Measurements from ENCODE around the gene LIPI.
"Not testable (repeated sequence)": the region's sequence is repeated elsewhere in the genome, so short reads cannot be mapped to it uniquely, and the experiment has no call there.

Gene LIPI

GRCh38 chr21:14116080-14116481 lies 94.7 kb downstream of the LIPI start:
- DNase-seq (ENCODE audit: low spot score), result peak; percentile 8

- no peak for DNase-seq (ENCODE audit: low spot score)
Measured at GRCh38 chr21:14115646-14116045, 95.1 kb downstream of the LIPI start.

- no peak for DNase-seq (ENCODE audit: low spot score)
Measured at GRCh38 chr21:14114251-14114650, 96.5 kb downstream of the LIPI start.

GRCh38 chr21:14104564-14104963 lies 106.2 kb downstream of the LIPI start:
- not testable (repeated sequence) for DNase-seq (ENCODE audit: low spot score)

- no peak for DNase-seq (ENCODE audit: low spot score)
Measured at GRCh38 chr21:14099570-14099969, 111.2 kb downstream of the LIPI start.

- no peak for DNase-seq (ENCODE audit: low spot score)
Measured at GRCh38 chr21:14097881-14098499, 112.8 kb downstream of the LIPI start.

GRCh38 chr21:14096577-14096976 lies 114.2 kb downstream of the LIPI start:
- no peak for DNase-seq (ENCODE audit: low spot score)

GRCh38 chr21:14096172-14096571 lies 114.6 kb downstream of the LIPI start:
- no peak for DNase-seq (ENCODE audit: low spot score)

GRCh38 chr21:14095056-14095455 lies 115.7 kb downstream of the LIPI start:
- DNase-seq (ENCODE audit: low spot score), result no peak

GRCh38 chr21:14092834-14093560 lies 117.8 kb downstream of the LIPI start:
- no peak for DNase-seq (ENCODE audit: low spot score)

- not testable (repeated sequence) for DNase-seq (ENCODE audit: low spot score)
Measured at GRCh38 chr21:14090184-14090583, 120.6 kb downstream of the LIPI start.

- no peak for DNase-seq (ENCODE audit: low spot score)
Measured at GRCh38 chr21:14088391-14088790, 122.4 kb downstream of the LIPI start.

- DNase-seq (ENCODE audit: low spot score), result no peak
Measured at GRCh38 chr21:14086553-14086952, 124.2 kb downstream of the LIPI start.

GRCh38 chr21:14084701-14085100 lies 126.1 kb downstream of the LIPI start:
- DNase-seq (ENCODE audit: low spot score), result no peak

GRCh38 chr21:14084068-14084501 lies 126.7 kb downstream of the LIPI start:
- DNase-seq (ENCODE audit: low spot score), result no peak

- no peak for DNase-seq (ENCODE audit: low spot score)
Measured at GRCh38 chr21:14080764-14081096, 130.0 kb downstream of the LIPI start.

GRCh38 chr21:14080040-14080763 lies 130.6 kb downstream of the LIPI start:
- no peak for DNase-seq (ENCODE audit: low spot score)

- DNase-seq (ENCODE audit: low spot score), result no peak
Measured at GRCh38 chr21:14078746-14079375, 131.9 kb downstream of the LIPI start.

- no peak for DNase-seq (ENCODE audit: low spot score)
Measured at GRCh38 chr21:14076143-14076806, 134.5 kb downstream of the LIPI start.

GRCh38 chr21:14075346-14076142 lies 135.2 kb downstream of the LIPI start:
- DNase-seq (ENCODE audit: low spot score), result no peak

GRCh38 chr21:14074177-14074576 lies 136.6 kb downstream of the LIPI start:
- DNase-seq (ENCODE audit: low spot score), result no peak
